ENCODE data around the gene ZNF81.
"Not testable (repeated sequence)": the region's sequence is repeated elsewhere in the genome, so short reads cannot be mapped to it uniquely, and the experiment has no call there.

The ZNF81 gene

DNA sequence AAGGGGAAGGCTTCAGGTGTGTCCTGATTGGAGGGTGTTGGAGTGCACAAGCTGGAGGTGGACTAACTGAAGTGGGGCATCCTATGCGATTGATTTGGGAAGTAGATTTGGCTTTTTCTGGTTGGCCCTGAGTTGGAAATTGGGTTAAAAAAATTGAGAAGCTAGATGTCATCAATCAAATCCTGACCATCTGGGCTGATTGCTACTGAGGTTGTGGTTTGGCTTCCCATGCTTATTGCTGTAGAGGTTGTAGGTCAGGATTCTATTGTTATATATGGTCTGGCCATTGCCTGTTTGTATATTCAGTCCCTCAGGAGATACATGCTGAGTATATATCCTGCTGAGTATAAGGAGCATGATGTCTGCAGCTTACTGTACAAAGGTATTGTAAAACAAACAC lies 7.7 kb upstream of the ZNF81 start:
- TF ChIP-seq ZNF274 (IDR thresholded peaks at IDR 0.05; ENCODE audit: low read depth, low read length) (no peak), SUZ12 (IDR thresholded peaks at IDR 0.05; ENCODE audit: extremely low read depth, insufficient read depth, insufficient read length) (no peak), YY1 (IDR thresholded peaks at IDR 0.05; ENCODE audit: insufficient read depth, insufficient read length) (no peak)
- no peak for DNase-seq (ENCODE audit: low read depth, low spot score)
- H3K36me3 ChIP-seq (ENCODE audit: insufficient read depth, insufficient read length, low read length): no peaks in the 10 kb centered on the region
- no peaks in the 10 kb centered on the region for H3K9me3 ChIP-seq (ENCODE audit: insufficient read depth, low read length)
- no peaks in the 10 kb centered on the region for H3K27me3 ChIP-seq (ENCODE audit: insufficient read depth, insufficient read length)
- no peak overlapping the region for H3K9ac ChIP-seq (ENCODE audit: insufficient read length, low read depth)
- no peak overlapping the region for H3K4me3 ChIP-seq (ENCODE audit: insufficient read length, low read depth)
- no peaks in the 10 kb centered on the region for H3K4me1 ChIP-seq (ENCODE audit: insufficient read depth, insufficient read length)

DNA sequence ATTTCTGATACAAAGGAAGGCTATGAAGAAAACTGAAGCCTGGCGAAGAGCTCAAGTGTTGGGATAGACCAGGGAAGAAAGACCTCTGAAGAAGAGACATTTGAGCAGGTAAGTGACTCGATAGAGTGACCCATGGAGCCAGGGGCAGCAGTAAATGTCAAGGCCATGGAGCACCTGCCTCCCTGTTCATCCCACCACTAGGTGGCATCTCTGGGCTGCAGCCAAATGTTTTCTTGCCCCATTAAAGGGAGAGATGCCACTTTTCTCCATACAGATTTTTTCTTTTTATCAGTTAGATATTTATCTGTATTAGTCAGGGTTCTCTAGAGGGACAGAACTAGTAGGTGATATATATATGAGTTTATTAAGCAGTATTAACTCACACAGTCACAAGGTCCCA lies 4.9 kb upstream of the ZNF81 start:
- no peak overlapping the region for H3K9ac ChIP-seq (ENCODE audit: insufficient read length, low read depth)
- H3K27me3 ChIP-seq (ENCODE audit: insufficient read depth, insufficient read length): no peaks in the 10 kb centered on the region
- H3K9me3 ChIP-seq (ENCODE audit: insufficient read depth, low read length): no peaks in the 10 kb centered on the region
- TF ChIP-seq YY1 (IDR thresholded peaks at IDR 0.05; ENCODE audit: insufficient read depth, insufficient read length) (no peak), SUZ12 (IDR thresholded peaks at IDR 0.05; ENCODE audit: extremely low read depth, insufficient read depth, insufficient read length) (no peak), ZNF274 (IDR thresholded peaks at IDR 0.05; ENCODE audit: low read depth, low read length) (no peak)
- peak; percentile 48 for DNase-seq (ENCODE audit: low read depth, low spot score)
- no peaks in the 10 kb centered on the region for H3K36me3 ChIP-seq (ENCODE audit: insufficient read depth, insufficient read length, low read length)
- H3K4me1 ChIP-seq (ENCODE audit: insufficient read depth, insufficient read length): no peaks in the 10 kb centered on the region
- no peak overlapping the region for H3K4me3 ChIP-seq (ENCODE audit: insufficient read length, low read depth)

DNA sequence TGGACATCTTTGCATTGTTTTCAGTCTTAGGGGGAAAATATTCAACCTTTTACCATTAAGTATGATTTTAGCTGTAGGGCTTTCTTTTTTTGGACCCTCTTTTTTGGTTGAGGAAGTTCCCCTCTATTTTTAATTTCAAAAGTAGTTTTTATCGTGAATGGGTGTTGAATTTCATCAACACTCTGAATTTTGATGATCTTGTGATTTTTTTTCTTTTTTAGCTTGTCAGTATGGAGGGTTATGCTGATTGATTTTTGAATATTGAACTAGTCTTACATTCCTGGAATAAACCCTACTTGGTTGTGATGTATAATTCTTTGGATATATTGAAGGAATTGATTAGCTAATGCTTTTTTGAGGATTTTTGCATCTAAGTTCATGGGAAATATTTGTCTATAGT lies 1.7 kb downstream of the ZNF81 start:
- Histone ChIP-seq H3K4me3 (ENCODE audit: insufficient read length, low read depth) (no peak overlapping the region), H3K36me3 (ENCODE audit: insufficient read depth, insufficient read length, low read length) (peaks cover 5% of the 10 kb centered on the region), H3K9me3 (ENCODE audit: insufficient read depth, low read length) (no peaks in the 10 kb centered on the region), H3K27me3 (ENCODE audit: insufficient read depth, insufficient read length) (no peaks in the 10 kb centered on the region), H3K4me1 (ENCODE audit: insufficient read depth, insufficient read length) (no peaks in the 10 kb centered on the region), H3K9ac (ENCODE audit: insufficient read length, low read depth) (no peak overlapping the region)
- no peak for DNase-seq (ENCODE audit: low read depth, low spot score)
- no peak for TF ChIP-seq SUZ12 (IDR thresholded peaks at IDR 0.05; ENCODE audit: extremely low read depth, insufficient read depth, insufficient read length)
- no peak for TF ChIP-seq ZNF274 (IDR thresholded peaks at IDR 0.05; ENCODE audit: low read depth, low read length)
- no peak for TF ChIP-seq YY1 (IDR thresholded peaks at IDR 0.05; ENCODE audit: insufficient read depth, insufficient read length)

DNA sequence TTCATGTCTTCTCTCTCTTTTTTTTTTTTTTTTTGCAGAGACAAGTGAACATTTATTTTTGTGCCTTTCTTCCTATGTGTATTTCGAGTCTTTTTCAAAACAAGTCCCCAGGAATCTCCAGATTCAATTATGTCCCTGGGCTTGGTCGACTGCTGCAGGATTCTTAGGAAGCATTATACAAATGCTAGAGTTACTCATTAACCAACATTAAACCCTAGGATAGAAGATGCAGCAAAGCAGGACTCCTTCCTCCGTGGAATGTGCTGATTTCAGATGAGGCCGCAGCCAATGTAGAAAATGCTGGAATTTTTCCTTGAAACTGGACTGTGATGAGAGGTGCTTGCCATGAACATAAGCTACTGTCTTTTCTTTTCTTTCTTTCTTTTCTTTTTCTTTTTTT lies 3.4 kb downstream of the ZNF81 start:
- H3K9ac ChIP-seq (ENCODE audit: insufficient read length, low read depth): no peak overlapping the region
- H3K4me3 ChIP-seq (ENCODE audit: insufficient read length, low read depth): no peak overlapping the region
- H3K27me3 ChIP-seq (ENCODE audit: insufficient read depth, insufficient read length): no peaks in the 10 kb centered on the region
- TF ChIP-seq ZNF274 (IDR thresholded peaks at IDR 0.05; ENCODE audit: low read depth, low read length): no peak
- TF ChIP-seq YY1 (IDR thresholded peaks at IDR 0.05; ENCODE audit: insufficient read depth, insufficient read length): no peak
- no peak for TF ChIP-seq SUZ12 (IDR thresholded peaks at IDR 0.05; ENCODE audit: extremely low read depth, insufficient read depth, insufficient read length)
- H3K4me1 ChIP-seq (ENCODE audit: insufficient read depth, insufficient read length): no peaks in the 10 kb centered on the region
- DNase-seq (ENCODE audit: low read depth, low spot score): no peak
- H3K36me3 ChIP-seq (ENCODE audit: insufficient read depth, insufficient read length, low read length): peaks cover 7% of the 10 kb centered on the region
- no peaks in the 10 kb centered on the region for H3K9me3 ChIP-seq (ENCODE audit: insufficient read depth, low read length)

DNA sequence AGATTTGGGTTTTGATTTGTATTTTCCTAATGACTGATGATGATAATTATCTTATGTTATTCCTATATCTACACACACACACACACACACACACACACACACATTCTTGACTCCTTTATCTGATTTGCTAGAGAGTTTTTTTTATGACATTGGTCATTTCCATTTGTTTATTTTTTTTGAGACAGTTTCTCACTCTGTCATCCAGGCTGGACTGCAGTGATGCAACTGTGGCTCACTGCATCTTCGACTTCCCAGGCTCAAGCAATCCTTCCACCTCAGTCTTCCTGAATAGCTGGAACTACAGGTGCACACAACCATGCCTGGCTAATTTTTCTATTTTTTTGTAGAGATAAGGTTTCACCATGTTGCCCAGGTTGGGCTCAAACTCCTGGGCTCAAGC lies 6.7 kb downstream of the ZNF81 start:
- TF ChIP-seq SUZ12 (IDR thresholded peaks at IDR 0.05; ENCODE audit: extremely low read depth, insufficient read depth, insufficient read length) (no peak), ZNF274 (IDR thresholded peaks at IDR 0.05; ENCODE audit: low read depth, low read length) (no peak), YY1 (IDR thresholded peaks at IDR 0.05; ENCODE audit: insufficient read depth, insufficient read length) (no peak)
- no peak overlapping the region for H3K9ac ChIP-seq (ENCODE audit: insufficient read length, low read depth)
- peaks cover 21% of the 10 kb centered on the region for H3K36me3 ChIP-seq (ENCODE audit: insufficient read depth, insufficient read length, low read length)
- H3K4me3 ChIP-seq (ENCODE audit: insufficient read length, low read depth): no peak overlapping the region
- H3K27me3 ChIP-seq (ENCODE audit: insufficient read depth, insufficient read length): no peaks in the 10 kb centered on the region
- H3K4me1 ChIP-seq (ENCODE audit: insufficient read depth, insufficient read length): no peaks in the 10 kb centered on the region
- H3K9me3 ChIP-seq (ENCODE audit: insufficient read depth, low read length): no peaks in the 10 kb centered on the region
- DNase-seq (ENCODE audit: low read depth, low spot score): no peak

DNA sequence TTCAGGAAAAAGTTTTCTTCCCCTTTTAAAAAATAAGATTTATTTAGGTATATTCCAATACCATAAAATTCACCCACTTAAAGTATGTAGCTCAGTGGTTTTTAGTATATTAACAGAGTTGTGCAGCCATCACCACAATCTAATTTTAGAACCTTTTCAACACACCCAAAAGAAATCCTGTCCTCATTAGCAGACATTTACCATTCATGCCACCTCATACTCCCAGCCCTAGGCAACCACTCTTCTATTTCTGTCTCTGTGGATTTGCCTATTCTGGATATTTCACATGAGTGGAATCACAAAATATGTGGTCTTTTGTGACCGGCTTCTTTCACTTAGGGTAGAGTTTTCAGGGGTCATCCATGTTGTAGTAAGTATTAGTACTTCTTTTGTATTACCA lies 7.4 kb downstream of the ZNF81 start:
- H3K27me3 ChIP-seq (ENCODE audit: insufficient read depth, insufficient read length): no peaks in the 10 kb centered on the region
- TF ChIP-seq YY1 (IDR thresholded peaks at IDR 0.05; ENCODE audit: insufficient read depth, insufficient read length) (no peak), SUZ12 (IDR thresholded peaks at IDR 0.05; ENCODE audit: extremely low read depth, insufficient read depth, insufficient read length) (no peak), ZNF274 (IDR thresholded peaks at IDR 0.05; ENCODE audit: low read depth, low read length) (no peak)
- H3K9me3 ChIP-seq (ENCODE audit: insufficient read depth, low read length): no peaks in the 10 kb centered on the region
- no peak overlapping the region for H3K9ac ChIP-seq (ENCODE audit: insufficient read length, low read depth)
- no peaks in the 10 kb centered on the region for H3K4me1 ChIP-seq (ENCODE audit: insufficient read depth, insufficient read length)
- H3K4me3 ChIP-seq (ENCODE audit: insufficient read length, low read depth): no peak overlapping the region
- DNase-seq (ENCODE audit: low read depth, low spot score): no peak
- H3K36me3 ChIP-seq (ENCODE audit: insufficient read depth, insufficient read length, low read length): peaks cover 28% of the 10 kb centered on the region

DNA sequence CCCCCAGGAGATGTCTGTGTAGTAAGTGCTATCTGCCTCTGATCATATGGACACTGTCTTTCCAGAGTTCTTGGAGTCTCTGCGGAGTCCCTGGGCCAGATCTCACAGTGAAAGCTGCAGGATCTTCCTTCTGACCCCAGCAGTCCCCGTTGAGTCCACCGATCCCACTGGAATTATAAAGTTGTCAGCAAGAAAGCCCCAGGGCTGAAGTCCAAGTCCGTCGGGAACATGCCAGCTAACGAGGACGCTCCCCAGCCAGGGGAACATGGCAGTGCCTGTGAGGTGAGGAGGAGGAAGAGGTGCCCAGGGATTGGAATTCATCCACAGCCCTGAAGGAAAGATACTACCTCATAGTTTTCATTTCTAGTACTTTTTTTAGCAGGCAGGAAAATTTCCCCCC lies 9.3 kb downstream of the ZNF81 start:
- DNase-seq (ENCODE audit: low read depth, low spot score): no peak
- Histone ChIP-seq H3K36me3 (ENCODE audit: insufficient read depth, insufficient read length, low read length) (peaks cover 26% of the 10 kb centered on the region), H3K9me3 (ENCODE audit: insufficient read depth, low read length) (no peaks in the 10 kb centered on the region), H3K9ac (ENCODE audit: insufficient read length, low read depth) (no peak overlapping the region), H3K4me1 (ENCODE audit: insufficient read depth, insufficient read length) (no peaks in the 10 kb centered on the region), H3K4me3 (ENCODE audit: insufficient read length, low read depth) (no peak overlapping the region), H3K27me3 (ENCODE audit: insufficient read depth, insufficient read length) (no peaks in the 10 kb centered on the region)
- TF ChIP-seq YY1 (IDR thresholded peaks at IDR 0.05; ENCODE audit: insufficient read depth, insufficient read length): no peak
- no peak for TF ChIP-seq ZNF274 (IDR thresholded peaks at IDR 0.05; ENCODE audit: low read depth, low read length)
- TF ChIP-seq SUZ12 (IDR thresholded peaks at IDR 0.05; ENCODE audit: extremely low read depth, insufficient read depth, insufficient read length): no peak

DNA sequence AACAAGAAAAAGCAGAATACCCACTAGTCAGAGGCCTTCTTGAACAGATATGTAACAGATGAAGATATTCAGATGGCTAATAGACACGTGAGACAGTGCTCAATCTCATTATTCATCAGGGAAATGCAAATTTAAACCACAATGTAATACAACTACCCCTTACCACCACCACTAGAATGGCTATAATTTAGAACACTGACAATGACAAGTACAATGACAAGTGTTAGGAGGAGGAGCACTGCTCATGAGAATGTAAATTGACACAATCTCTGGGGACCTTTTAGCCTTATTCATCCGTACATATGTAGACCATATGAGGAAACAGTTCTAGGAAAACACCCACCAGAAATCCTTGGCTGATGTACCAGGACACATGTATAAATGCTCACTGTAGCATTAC lies 13.1 kb downstream of the ZNF81 start:
- Histone ChIP-seq H3K9me3 (ENCODE audit: insufficient read depth, low read length) (no peaks in the 10 kb centered on the region), H3K9ac (ENCODE audit: insufficient read length, low read depth) (no peak overlapping the region), H3K4me3 (ENCODE audit: insufficient read length, low read depth) (no peak overlapping the region), H3K27me3 (ENCODE audit: insufficient read depth, insufficient read length) (no peaks in the 10 kb centered on the region), H3K4me1 (ENCODE audit: insufficient read depth, insufficient read length) (no peaks in the 10 kb centered on the region), H3K36me3 (ENCODE audit: insufficient read depth, insufficient read length, low read length) (peaks cover 29% of the 10 kb centered on the region)
- no peak for DNase-seq (ENCODE audit: low read depth, low spot score)
- no peak for TF ChIP-seq SUZ12 (IDR thresholded peaks at IDR 0.05; ENCODE audit: extremely low read depth, insufficient read depth, insufficient read length)
- no peak for TF ChIP-seq ZNF274 (IDR thresholded peaks at IDR 0.05; ENCODE audit: low read depth, low read length)
- TF ChIP-seq YY1 (IDR thresholded peaks at IDR 0.05; ENCODE audit: insufficient read depth, insufficient read length): no peak

DNA sequence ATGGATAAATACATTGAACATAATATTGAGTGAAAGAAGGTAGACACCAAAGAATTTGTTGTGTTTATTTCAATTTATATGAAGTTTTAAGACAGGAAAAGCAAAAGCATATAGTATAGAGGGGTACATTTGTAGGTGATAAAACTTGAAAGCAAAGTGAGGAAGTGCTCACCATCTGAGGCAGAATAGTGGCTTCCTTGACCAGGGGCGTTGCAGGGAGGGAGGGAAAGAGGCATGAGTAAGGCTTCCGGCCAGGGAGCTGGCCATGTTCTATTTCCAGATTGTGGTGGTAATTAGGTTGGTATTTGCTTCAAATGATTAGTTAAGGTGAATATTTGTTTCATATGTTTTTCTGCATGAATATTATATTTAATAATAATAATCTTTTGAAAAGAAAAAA lies 13.7 kb downstream of the ZNF81 start:
- H3K9me3 ChIP-seq (ENCODE audit: insufficient read depth, low read length); H3K27me3 ChIP-seq (ENCODE audit: insufficient read depth, insufficient read length); H3K4me3 ChIP-seq (ENCODE audit: insufficient read length, low read depth); DNase-seq (ENCODE audit: low read depth, low spot score); H3K4me1 ChIP-seq (ENCODE audit: insufficient read depth, insufficient read length); H3K9ac ChIP-seq (ENCODE audit: insufficient read length, low read depth): not testable (repeated sequence)
- peaks cover 29% of the 10 kb centered on the region for H3K36me3 ChIP-seq (ENCODE audit: insufficient read depth, insufficient read length, low read length)
